ENCODE measurements around the gene AK3.

DNA sequence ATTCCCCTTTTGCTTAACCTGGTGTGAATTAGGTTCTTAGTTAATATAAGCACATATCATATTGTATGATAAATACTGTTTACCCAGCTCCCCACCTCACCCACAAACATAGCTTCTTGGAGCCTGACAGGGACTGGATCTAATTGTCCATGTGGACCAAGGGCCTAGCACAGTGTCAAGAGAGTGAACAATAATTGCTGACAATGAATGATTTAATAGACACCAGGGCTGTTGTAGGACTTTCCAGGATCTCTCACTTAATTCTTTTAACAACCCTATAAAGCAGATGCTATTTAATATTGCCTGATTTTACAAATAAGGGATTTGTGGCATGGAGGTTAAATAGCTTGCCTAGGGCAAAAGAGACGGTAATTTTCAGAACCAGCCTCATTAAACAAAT lies 24.8 kb downstream of the AK3 start:
- TF ChIP-seq KDM1A (IDR thresholded peaks at IDR 0.05; ENCODE audit: borderline replicate concordance) (no peak), RAD51 (IDR thresholded peaks at IDR 0.05) (no peak), RCOR1 (conservative IDR thresholded peaks at IDR 0.05; ENCODE audit: low read depth, low read length) (no peak), ZSCAN29 (IDR thresholded peaks at IDR 0.05) (no peak), ESRRA (IDR thresholded peaks at IDR 0.05; ENCODE audit: low read length) (no peak)
- TF ChIP-seq, protein P1, sequence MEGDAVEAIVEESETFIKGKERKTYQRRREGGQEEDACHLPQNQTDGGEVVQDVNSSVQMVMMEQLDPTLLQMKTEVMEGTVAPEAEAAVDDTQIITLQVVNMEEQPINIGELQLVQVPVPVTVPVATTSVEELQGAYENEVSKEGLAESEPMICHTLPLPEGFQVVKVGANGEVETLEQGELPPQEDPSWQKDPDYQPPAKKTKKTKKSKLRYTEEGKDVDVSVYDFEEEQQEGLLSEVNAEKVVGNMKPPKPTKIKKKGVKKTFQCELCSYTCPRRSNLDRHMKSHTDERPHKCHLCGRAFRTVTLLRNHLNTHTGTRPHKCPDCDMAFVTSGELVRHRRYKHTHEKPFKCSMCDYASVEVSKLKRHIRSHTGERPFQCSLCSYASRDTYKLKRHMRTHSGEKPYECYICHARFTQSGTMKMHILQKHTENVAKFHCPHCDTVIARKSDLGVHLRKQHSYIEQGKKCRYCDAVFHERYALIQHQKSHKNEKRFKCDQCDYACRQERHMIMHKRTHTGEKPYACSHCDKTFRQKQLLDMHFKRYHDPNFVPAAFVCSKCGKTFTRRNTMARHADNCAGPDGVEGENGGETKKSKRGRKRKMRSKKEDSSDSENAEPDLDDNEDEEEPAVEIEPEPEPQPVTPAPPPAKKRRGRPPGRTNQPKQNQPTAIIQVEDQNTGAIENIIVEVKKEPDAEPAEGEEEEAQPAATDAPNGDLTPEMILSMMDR (IDR thresholded peaks at IDR 0.05 in 2 of 3, conservative IDR thresholded peaks at IDR 0.05 in 1 of 3; ENCODE audit: control insufficient read depth in 2 of 3, extremely low read depth in 1 of 3, insufficient read depth in 1 of 3, low read depth in 3 of 3, low read length in 3 of 3), result no peak
- TF ChIP-seq, protein P2, sequence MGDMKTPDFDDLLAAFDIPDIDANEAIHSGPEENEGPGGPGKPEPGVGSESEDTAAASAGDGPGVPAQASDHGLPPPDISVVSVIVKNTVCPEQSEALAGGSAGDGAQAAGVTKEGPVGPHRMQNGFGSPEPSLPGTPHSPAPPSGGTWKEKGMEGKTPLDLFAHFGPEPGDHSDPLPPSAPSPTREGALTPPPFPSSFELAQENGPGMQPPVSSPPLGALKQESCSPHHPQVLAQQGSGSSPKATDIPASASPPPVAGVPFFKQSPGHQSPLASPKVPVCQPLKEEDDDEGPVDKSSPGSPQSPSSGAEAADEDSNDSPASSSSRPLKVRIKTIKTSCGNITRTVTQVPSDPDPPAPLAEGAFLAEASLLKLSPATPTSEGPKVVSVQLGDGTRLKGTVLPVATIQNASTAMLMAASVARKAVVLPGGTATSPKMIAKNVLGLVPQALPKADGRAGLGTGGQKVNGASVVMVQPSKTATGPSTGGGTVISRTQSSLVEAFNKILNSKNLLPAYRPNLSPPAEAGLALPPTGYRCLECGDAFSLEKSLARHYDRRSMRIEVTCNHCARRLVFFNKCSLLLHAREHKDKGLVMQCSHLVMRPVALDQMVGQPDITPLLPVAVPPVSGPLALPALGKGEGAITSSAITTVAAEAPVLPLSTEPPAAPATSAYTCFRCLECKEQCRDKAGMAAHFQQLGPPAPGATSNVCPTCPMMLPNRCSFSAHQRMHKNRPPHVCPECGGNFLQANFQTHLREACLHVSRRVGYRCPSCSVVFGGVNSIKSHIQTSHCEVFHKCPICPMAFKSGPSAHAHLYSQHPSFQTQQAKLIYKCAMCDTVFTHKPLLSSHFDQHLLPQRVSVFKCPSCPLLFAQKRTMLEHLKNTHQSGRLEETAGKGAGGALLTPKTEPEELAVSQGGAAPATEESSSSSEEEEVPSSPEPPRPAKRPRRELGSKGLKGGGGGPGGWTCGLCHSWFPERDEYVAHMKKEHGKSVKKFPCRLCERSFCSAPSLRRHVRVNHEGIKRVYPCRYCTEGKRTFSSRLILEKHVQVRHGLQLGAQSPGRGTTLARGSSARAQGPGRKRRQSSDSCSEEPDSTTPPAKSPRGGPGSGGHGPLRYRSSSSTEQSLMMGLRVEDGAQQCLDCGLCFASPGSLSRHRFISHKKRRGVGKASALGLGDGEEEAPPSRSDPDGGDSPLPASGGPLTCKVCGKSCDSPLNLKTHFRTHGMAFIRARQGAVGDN (IDR thresholded peaks at IDR 0.05), result no peak
- TF ChIP-seq, protein P3, sequence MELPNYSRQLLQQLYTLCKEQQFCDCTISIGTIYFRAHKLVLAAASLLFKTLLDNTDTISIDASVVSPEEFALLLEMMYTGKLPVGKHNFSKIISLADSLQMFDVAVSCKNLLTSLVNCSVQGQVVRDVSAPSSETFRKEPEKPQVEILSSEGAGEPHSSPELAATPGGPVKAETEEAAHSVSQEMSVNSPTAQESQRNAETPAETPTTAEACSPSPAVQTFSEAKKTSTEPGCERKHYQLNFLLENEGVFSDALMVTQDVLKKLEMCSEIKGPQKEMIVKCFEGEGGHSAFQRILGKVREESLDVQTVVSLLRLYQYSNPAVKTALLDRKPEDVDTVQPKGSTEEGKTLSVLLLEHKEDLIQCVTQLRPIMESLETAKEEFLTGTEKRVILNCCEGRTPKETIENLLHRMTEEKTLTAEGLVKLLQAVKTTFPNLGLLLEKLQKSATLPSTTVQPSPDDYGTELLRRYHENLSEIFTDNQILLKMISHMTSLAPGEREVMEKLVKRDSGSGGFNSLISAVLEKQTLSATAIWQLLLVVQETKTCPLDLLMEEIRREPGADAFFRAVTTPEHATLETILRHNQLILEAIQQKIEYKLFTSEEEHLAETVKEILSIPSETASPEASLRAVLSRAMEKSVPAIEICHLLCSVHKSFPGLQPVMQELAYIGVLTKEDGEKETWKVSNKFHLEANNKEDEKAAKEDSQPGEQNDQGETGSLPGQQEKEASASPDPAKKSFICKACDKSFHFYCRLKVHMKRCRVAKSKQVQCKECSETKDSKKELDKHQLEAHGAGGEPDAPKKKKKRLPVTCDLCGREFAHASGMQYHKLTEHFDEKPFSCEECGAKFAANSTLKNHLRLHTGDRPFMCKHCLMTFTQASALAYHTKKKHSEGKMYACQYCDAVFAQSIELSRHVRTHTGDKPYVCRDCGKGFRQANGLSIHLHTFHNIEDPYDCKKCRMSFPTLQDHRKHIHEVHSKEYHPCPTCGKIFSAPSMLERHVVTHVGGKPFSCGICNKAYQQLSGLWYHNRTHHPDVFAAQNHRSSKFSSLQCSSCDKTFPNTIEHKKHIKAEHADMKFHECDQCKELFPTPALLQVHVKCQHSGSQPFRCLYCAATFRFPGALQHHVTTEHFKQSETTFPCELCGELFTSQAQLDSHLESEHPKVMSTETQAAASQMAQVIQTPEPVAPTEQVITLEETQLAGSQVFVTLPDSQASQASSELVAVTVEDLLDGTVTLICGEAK (IDR thresholded peaks at IDR 0.05; ENCODE audit: borderline replicate concordance), result no peak
- TF ChIP-seq, protein P4, sequence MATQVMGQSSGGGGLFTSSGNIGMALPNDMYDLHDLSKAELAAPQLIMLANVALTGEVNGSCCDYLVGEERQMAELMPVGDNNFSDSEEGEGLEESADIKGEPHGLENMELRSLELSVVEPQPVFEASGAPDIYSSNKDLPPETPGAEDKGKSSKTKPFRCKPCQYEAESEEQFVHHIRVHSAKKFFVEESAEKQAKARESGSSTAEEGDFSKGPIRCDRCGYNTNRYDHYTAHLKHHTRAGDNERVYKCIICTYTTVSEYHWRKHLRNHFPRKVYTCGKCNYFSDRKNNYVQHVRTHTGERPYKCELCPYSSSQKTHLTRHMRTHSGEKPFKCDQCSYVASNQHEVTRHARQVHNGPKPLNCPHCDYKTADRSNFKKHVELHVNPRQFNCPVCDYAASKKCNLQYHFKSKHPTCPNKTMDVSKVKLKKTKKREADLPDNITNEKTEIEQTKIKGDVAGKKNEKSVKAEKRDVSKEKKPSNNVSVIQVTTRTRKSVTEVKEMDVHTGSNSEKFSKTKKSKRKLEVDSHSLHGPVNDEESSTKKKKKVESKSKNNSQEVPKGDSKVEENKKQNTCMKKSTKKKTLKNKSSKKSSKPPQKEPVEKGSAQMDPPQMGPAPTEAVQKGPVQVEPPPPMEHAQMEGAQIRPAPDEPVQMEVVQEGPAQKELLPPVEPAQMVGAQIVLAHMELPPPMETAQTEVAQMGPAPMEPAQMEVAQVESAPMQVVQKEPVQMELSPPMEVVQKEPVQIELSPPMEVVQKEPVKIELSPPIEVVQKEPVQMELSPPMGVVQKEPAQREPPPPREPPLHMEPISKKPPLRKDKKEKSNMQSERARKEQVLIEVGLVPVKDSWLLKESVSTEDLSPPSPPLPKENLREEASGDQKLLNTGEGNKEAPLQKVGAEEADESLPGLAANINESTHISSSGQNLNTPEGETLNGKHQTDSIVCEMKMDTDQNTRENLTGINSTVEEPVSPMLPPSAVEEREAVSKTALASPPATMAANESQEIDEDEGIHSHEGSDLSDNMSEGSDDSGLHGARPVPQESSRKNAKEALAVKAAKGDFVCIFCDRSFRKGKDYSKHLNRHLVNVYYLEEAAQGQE (IDR thresholded peaks at IDR 0.05; ENCODE audit: low read depth, low read length), result no peak
